Stimulated activated CD4-positive, alpha-beta T cell treated with anti-CD3 and anti-CD28 coated beads, Interleukin-4, amount 100 ng/mL, for 24 hours (primary cell): ENCODE data around the gene BOLA3.
"Not testable (repeated sequence)": the region's sequence is repeated elsewhere in the genome, so short reads cannot be mapped to it uniquely, and the experiment has no call there.

Experiments
- DNase-seq: peaks from one replicate; pipeline ENCODE4 v3.0.0-alpha.2; 2020

Gene BOLA3

GRCh38 chr2:74101574-74102300 is 46.0 kb downstream of the BOLA3 start:
- no peak for DNase-seq

DNA sequence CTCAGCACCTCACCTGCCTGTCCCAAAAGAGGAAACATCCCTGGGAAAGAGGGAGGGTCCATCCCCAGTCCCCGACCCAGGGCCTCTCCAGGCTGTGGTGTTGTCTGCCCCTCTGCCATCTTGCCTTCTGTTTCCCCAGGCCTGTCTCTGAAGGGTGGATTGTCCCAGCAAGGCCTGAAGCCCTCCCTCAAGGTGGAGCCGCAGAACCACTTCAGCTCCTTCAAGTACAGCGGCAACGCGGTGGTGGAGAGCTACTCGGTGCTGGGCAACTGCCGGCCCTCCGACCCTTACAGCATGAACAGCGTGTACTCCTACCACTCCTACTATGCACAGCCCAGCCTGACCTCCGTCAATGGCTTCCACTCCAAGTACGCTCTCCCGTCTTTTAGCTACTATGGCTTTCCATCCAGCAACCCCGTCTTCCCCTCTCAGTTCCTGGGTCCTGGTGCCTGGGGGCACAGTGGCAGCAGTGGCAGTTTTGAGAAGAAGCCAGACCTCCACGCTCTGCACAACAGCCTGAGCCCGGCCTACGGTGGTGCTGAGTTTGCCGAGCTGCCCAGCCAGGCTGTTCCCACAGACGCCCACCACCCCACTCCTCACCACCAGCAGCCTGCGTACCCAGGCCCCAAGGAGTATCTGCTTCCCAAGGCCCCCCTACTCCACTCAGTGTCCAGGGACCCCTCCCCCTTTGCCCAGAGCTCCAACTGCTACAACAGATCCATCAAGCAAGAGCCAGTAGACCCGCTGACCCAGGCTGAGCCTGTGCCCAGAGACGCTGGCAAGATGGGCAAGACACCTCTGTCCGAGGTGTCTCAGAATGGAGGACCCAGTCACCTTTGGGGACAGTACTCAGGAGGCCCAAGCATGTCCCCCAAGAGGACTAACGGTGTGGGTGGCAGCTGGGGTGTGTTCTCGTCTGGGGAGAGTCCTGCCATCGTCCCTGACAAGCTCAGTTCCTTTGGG is 47.2 kb downstream of the BOLA3 start:
- no peak for DNase-seq

DNA sequence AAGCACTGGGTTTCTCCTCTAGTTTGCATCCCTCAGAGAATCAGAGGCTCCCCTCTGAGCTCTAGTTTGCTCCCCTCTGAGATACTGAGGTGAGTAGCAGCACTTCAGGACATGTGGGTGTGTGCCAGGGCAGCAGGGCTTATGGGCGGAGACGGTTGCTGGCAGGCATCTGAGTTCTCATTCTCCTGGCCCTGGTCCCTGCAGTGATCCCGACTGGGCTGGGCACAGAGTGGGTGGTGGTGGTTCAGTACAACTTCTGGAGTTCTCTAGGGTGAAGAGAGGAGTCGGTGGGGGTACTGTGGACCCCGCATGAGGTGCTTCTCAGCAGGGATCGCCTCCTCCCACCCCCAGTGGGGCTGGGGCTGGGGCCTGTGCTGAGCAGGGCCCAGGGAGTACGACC is 47.9 kb downstream of the BOLA3 start:
- DNase-seq: no peak

- DNase-seq: no peak
Measured at GRCh38 chr2:74099271-74099670, 48.4 kb downstream of the BOLA3 start.

DNA sequence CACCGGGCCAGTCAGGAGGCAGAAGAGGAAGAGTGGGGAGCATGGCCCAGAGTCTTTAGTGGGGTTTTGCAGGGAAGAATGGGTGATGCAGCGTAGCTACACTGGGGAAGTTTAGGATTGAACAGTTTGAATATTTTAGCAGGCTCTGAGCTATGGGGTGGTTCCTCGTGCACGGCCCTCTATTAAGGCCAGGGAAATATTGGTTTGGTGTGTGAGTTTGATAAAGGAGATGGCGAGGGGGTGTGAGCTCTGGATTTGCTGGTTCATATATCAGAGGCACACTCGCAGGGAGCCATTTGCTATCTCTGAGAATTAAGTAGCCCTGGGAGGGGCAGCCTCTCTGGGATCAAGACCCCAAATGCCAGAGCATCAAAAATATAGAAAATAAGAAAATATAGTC is 50.1 kb downstream of the BOLA3 start:
- DNase-seq: no peak

DNA sequence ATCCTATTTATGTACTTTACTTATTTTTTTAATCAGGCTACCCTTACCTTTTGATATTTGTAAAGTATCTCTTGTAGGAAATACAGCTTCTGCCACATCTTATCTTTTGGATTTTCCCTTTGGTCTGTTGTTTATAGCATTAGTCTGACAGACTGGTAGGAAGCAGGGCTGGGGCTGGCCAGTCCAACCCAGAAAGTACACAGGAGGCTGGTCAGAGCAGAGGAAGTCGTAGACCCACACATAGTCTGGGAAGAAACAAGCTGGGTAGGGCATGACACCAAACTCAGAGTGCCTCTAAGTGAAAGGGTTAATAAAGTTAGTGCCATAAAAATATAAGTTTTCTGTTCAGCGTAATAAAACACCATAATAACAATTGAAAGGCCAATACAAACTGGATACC is 51.7 kb downstream of the BOLA3 start:
- DNase-seq: no peak

- DNase-seq: no peak
Measured at GRCh38 chr2:74095632-74096031, 52.1 kb downstream of the BOLA3 start.

- DNase-seq: no peak
Measured at GRCh38 chr2:74094291-74094690, 53.4 kb downstream of the BOLA3 start.

DNA sequence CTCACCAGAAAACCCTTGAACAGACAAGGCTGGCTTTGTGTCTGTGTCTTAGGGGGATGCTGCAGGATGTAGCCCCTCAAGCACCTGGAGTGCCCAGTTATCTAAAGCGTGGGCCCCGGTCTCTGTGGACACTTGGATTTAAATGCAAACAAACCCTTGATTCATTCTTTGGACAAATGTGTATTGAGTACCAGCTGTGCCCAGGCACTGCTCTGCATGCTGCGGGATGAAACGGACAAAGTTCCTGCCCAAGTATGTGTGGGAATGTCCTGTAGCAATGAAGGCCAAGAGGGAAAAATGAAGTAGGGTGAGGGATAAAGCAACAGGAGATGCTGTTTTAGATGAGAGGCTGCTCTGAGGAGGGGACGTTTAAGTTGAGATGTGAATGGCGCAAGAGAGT is 53.9 kb downstream of the BOLA3 start:
- no peak for DNase-seq

DNA sequence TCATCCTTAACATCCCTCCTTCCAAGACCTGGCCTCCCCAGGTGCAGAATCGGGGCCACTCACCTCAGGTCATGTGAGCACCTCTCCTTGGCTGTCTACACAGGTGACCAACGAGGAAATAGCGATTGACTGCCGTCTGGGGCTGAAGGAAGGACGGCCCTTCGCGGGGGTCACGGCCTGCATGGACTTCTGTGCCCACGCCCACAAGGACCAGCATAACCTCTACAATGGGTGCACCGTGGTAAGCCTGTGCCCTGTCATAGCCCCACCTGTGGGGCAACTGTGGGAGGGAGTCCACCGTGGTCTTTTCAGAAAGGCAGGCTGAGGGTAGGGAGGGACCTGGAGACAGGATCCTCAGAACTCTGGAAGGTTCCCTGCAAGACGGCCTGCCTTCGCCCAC is 54.3 kb downstream of the BOLA3 start:
- no peak for DNase-seq

DNA sequence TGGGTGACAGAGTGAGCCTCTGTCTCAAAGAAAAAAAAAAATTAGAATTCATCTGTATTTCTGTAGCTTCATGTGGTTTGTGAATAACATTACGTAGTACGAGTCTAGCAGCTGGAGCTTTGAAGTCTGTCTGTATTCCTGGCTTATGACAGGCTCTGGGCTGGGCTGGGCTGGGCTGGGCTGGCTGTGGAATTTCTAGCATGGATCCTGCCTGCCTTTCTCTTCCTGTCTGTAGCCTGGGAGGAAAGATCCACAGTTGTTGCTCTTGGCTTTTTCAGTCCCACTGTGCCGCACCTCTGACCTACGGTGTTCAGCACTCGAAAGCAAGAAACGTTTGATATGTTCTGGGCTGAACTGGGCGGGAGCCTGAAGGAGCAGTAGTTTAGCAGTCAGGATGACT is 55.4 kb downstream of the BOLA3 start:
- DNase-seq: no peak

DNA sequence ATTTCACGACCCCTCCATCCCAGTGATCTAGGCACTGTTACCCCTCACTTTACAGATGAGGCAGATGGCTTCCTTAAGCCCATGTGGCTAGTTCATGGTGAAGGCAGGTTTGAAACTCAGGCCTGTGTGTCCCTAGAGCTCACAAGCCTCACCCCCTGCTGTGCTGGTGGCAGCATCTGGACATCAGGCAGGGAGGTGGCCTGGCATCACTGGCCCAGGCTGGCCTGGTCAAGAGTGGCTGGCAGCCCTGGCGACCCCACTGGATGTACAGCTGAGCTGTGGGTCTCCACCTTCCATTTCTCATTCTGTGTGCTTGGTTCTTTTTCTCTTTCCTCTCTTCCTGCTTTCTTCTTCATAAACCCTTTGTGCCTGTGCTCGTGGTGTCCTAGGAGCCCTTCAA is 56.3 kb downstream of the BOLA3 start:
- DNase-seq: no peak

GRCh38 chr2:74089816-74090745 is 57.6 kb downstream of the BOLA3 start:
- DNase-seq: no peak

DNA sequence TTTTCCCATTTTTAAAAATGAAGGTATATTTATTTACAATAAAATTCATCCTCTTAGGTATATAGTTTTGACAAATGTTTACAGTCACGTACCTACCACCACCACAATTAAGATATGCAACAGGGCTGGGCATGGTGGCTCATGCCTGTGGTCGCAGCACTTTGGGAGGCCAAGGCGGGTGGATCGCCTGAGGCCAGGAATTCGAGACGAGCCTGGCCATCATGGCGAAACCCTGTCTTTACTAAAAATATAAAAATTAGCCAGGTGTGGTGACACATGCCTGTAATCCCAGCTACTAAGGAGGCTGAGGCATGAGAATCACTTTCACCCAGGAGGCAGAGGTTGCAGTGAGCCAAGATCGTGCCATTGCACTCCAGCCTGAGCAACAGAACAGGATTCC is 59.0 kb downstream of the BOLA3 start:
- DNase-seq: not testable (repeated sequence)

- DNase-seq: no peak
Measured at GRCh38 chr2:74087696-74088095, 60.0 kb downstream of the BOLA3 start.

DNA sequence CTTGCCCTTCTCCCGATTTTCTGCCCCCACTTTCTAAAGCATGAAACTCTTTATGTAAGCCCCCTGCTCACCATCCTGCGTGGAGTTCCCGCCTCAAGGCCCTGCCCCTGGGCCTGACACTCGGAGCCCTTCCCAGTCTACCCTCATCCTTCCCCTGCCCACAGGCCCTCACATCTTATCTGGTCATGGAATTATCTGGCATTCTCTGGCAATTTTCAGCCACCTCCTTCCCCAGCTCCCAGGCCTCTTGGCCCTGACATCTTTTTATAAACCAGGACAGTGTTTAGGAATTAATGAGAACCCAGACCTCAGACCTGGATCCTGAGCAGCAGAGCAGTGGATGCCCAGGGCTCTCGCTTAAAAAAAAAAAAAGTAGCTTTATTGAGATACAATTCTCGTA is 61.7 kb downstream of the BOLA3 start:
- no peak for DNase-seq
